ENCODE data around the gene STARD8. TPM values are rescaled to one million over a fixed set of nuclear protein-coding genes. Genes with fewer than 3 reads are reported as not detected.

STARD8 gene
- total RNA-seq, 1 experiment from 2014 or later: not detected

- peak in 1 of 2 experiments; percentile 42 for TF ChIP-seq CTCF (IDR thresholded peaks at IDR 0.05; ENCODE audit: insufficient read depth in 1 of 2, low read depth in 1 of 2, low read length in 1 of 2, severe bottlenecking in 1 of 2, unreplicated experiment in 1 of 2)
- Mint-ChIP-seq H3K27ac (ENCODE audit: unreplicated experiment) (no peak overlapping the region), H3K36me3 (ENCODE audit: insufficient read depth, unreplicated experiment) (peaks cover 5% of the 10 kb centered on the region), H3K4me3 (ENCODE audit: unreplicated experiment) (no peak overlapping the region), H3K4me1 (ENCODE audit: low read depth, unreplicated experiment) (no peaks in the 10 kb centered on the region), H3K27me3 (ENCODE audit: insufficient read depth, unreplicated experiment) (no peaks in the 10 kb centered on the region), H3K9me3 (ENCODE audit: unreplicated experiment) (no peaks in the 10 kb centered on the region)
- ChIA-PET CTCF (interaction anchor here (1.1 kb wide), 1 partner anchor 12 kb away, joined by 3 read pairs; no protein-coding TSS in a partner anchor), POLR2A (no interaction called here)
- no TSS peak for BruUV-seq (replicated peaks)
- intact Hi-C loops (cut with micrococcal nuclease; ENCODE audit: unreplicated experiment): loop anchor here (5.0 kb wide), 1 partner anchor 187 kb away; no protein-coding TSS in a partner anchor
- DNase-seq: peak; percentile 44 to 66
- Histone ChIP-seq H3K4me3 (ENCODE audit: low read depth, low read length) (no peak overlapping the region), H3K27me3 (replicated peaks; ENCODE audit: control insufficient read depth, insufficient read depth, low read length) (no peaks in the 10 kb centered on the region), H3K36me3 (ENCODE audit: control insufficient read depth, insufficient read depth, low read length) (no peaks in the 10 kb centered on the region), H3K4me1 (no peaks in the 10 kb centered on the region), H3K9me3 (no peaks in the 10 kb centered on the region)
Measured at GRCh38 chrX:68698942-68699341, 51.5 kb downstream of the STARD8 start.

- no peaks in the 10 kb centered on the region for H3K27me3 Mint-ChIP-seq (ENCODE audit: insufficient read depth, unreplicated experiment)
- H3K36me3 Mint-ChIP-seq (ENCODE audit: insufficient read depth, unreplicated experiment): peaks cover 5% of the 10 kb centered on the region
- Histone ChIP-seq H3K36me3 (ENCODE audit: control insufficient read depth, insufficient read depth, low read length) (no peaks in the 10 kb centered on the region), H3K9me3 (no peaks in the 10 kb centered on the region), H3K4me1 (no peaks in the 10 kb centered on the region), H3K4me3 (ENCODE audit: low read depth, low read length) (no peak overlapping the region), H3K27me3 (replicated peaks; ENCODE audit: control insufficient read depth, insufficient read depth, low read length) (no peaks in the 10 kb centered on the region)
- no peak for DNase-seq
- H3K27ac Mint-ChIP-seq (ENCODE audit: unreplicated experiment): no peak overlapping the region
- TF ChIP-seq CTCF (IDR thresholded peaks at IDR 0.05; ENCODE audit: insufficient read depth in 1 of 2, low read depth in 1 of 2, low read length in 1 of 2, severe bottlenecking in 1 of 2, unreplicated experiment in 1 of 2): no peak
- CTCF ChIA-PET: interaction anchor here (1.3 kb wide), 1 partner anchor 10 kb away, joined by 3 read pairs; no protein-coding TSS in a partner anchor
- no peak overlapping the region for H3K4me3 Mint-ChIP-seq (ENCODE audit: unreplicated experiment)
- no TSS peak for BruUV-seq (replicated peaks)
- H3K9me3 Mint-ChIP-seq (ENCODE audit: unreplicated experiment): no peaks in the 10 kb centered on the region
- H3K4me1 Mint-ChIP-seq (ENCODE audit: low read depth, unreplicated experiment): no peaks in the 10 kb centered on the region
- intact Hi-C loops (cut with micrococcal nuclease; ENCODE audit: unreplicated experiment): loop anchor here (5.0 to 10.0 kb wide), 2 partner anchors 55 to 188 kb away; partner anchors contain the start of gene STARD8
- POLR2A ChIA-PET: no interaction called here
Measured at GRCh38 chrX:68699960-68700746, 52.7 kb downstream of the STARD8 start.

- Histone ChIP-seq H3K4me1 (no peaks in the 10 kb centered on the region), H3K27me3 (replicated peaks; ENCODE audit: control insufficient read depth, insufficient read depth, low read length) (no peaks in the 10 kb centered on the region), H3K36me3 (ENCODE audit: control insufficient read depth, insufficient read depth, low read length) (no peaks in the 10 kb centered on the region), H3K4me3 (ENCODE audit: low read depth, low read length) (no peak overlapping the region), H3K9me3 (no peaks in the 10 kb centered on the region)
- Mint-ChIP-seq H3K36me3 (ENCODE audit: insufficient read depth, unreplicated experiment) (no peaks in the 10 kb centered on the region), H3K27me3 (ENCODE audit: insufficient read depth, unreplicated experiment) (no peaks in the 10 kb centered on the region), H3K9me3 (ENCODE audit: unreplicated experiment) (no peaks in the 10 kb centered on the region), H3K27ac (ENCODE audit: unreplicated experiment) (no peak overlapping the region), H3K4me3 (ENCODE audit: unreplicated experiment) (no peak overlapping the region), H3K4me1 (ENCODE audit: low read depth, unreplicated experiment) (no peaks in the 10 kb centered on the region)
- POLR2A ChIA-PET: no interaction called here
- intact Hi-C loops (cut with micrococcal nuclease; ENCODE audit: unreplicated experiment): loop anchor here (10.0 kb wide), 1 partner anchor 59 kb away; the partner anchor contains the start of gene STARD8
- no peak for TF ChIP-seq CTCF (IDR thresholded peaks at IDR 0.05; ENCODE audit: insufficient read depth in 1 of 2, low read depth in 1 of 2, low read length in 1 of 2, severe bottlenecking in 1 of 2, unreplicated experiment in 1 of 2)
- no TSS peak for BruUV-seq (replicated peaks)
- CTCF ChIA-PET: no interaction called here
- no peak for DNase-seq
Measured at GRCh38 chrX:68703369-68703768, 55.9 kb downstream of the STARD8 start.

Data from Caco-2 (cell line).